ENCODE measurements around the gene BRWD1.

DNA sequence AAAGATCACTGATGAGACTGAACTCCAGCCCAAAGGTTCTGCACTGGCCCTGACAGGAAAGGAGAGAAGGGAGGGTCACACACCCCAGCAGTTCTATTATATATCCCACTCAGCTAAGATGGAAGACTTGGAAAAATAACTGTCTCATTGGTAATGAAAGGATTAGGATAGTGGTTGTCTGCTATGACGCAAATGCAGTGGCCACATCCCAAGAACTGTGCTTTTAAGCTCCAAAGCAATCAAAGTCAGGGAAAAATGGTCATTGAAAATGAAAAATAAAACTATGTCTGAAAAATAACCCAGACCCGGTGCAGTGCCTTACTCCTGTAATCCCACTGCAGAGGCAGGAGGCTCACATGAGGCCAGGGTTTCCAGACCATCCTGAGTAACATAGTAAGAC is 161.2 kb downstream of the BRWD1 start:
- TF ChIP-seq, protein P1, sequence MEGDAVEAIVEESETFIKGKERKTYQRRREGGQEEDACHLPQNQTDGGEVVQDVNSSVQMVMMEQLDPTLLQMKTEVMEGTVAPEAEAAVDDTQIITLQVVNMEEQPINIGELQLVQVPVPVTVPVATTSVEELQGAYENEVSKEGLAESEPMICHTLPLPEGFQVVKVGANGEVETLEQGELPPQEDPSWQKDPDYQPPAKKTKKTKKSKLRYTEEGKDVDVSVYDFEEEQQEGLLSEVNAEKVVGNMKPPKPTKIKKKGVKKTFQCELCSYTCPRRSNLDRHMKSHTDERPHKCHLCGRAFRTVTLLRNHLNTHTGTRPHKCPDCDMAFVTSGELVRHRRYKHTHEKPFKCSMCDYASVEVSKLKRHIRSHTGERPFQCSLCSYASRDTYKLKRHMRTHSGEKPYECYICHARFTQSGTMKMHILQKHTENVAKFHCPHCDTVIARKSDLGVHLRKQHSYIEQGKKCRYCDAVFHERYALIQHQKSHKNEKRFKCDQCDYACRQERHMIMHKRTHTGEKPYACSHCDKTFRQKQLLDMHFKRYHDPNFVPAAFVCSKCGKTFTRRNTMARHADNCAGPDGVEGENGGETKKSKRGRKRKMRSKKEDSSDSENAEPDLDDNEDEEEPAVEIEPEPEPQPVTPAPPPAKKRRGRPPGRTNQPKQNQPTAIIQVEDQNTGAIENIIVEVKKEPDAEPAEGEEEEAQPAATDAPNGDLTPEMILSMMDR (IDR thresholded peaks at IDR 0.05) = no peak
- TF ChIP-seq ZFX (IDR thresholded peaks at IDR 0.05; ENCODE audit: borderline replicate concordance) = no peak
